Measurements from ENCODE around the gene CR2.
"Not testable (repeated sequence)": the region's sequence is repeated elsewhere in the genome, so short reads cannot be mapped to it uniquely, and the experiment has no call there.

The CR2 gene

DNA sequence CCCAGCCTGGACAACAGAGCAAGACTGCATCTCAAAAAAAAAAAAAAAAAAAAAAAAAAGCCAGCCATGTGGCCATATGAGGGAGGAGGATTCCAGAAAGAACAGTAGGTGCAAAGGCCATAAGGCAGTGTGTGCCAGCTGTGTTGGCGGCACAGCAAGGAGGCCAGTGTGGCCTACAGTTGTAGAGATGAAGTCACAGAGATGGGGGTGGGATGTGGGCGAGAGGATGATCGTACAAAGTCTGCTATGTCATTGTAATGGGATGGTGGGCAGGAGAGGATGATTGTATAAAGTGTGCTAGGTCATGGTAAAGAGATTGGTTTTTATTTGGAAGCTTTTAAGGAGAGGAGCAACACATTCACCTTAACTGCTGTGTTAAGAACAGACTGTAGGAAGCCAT, 32.1 kb downstream of the CR2 start:
- Histone ChIP-seq H3K4me3 (ENCODE audit: low read depth, low read length) (no peak overlapping the region), H3K9me3 (ENCODE audit: control insufficient read depth, insufficient read depth, low read depth, low read length) (no peaks in the 10 kb centered on the region), H3K27ac (ENCODE audit: low read depth, low read length) (no peak overlapping the region), H3K9ac (ENCODE audit: low read length) (no peak overlapping the region), H3K27me3 (ENCODE audit: control insufficient read depth, insufficient read depth, low read length) (peaks cover 4% of the 10 kb centered on the region; the same call in 1 of the 2 replicates), H3K4me1 (ENCODE audit: control insufficient read depth, insufficient read depth, low read length) (no peaks in the 10 kb centered on the region), H3K36me3 (ENCODE audit: control insufficient read depth, insufficient read depth, low read length) (no peaks in the 10 kb centered on the region)

DNA sequence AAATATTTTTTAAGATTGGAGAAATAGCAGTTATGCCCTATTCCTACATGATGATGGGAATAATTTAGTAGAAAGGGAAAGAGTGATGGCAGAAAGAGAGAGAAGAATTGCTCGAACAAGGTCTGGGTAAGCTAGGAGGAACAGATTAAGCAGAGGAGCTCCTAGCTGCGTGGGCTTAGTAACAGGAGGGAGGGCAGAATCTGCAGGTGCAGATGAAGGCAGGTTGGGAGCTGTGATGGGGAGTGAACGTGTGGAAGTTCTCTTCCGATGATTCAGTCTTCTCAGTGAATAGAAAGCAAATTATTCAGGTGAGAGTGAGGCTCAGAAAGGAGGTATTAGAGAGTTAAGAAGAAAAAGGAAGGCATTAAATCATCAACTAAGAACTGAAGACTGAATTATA, 33.5 kb downstream of the CR2 start:
- H3K36me3 ChIP-seq (ENCODE audit: control insufficient read depth, insufficient read depth, low read length): no peaks in the 10 kb centered on the region
- no peaks in the 10 kb centered on the region for H3K4me1 ChIP-seq (ENCODE audit: control insufficient read depth, insufficient read depth, low read length)
- no peaks in the 10 kb centered on the region for H3K9me3 ChIP-seq (ENCODE audit: control insufficient read depth, insufficient read depth, low read depth, low read length)
- H3K9ac ChIP-seq (ENCODE audit: low read length): no peak overlapping the region
- H3K4me3 ChIP-seq (ENCODE audit: low read depth, low read length): no peak overlapping the region
- H3K27ac ChIP-seq (ENCODE audit: low read depth, low read length): no peak overlapping the region
- H3K27me3 ChIP-seq (ENCODE audit: control insufficient read depth, insufficient read depth, low read length): peaks cover 14% of the 10 kb centered on the region; the same call in 1 of the 2 replicates

DNA sequence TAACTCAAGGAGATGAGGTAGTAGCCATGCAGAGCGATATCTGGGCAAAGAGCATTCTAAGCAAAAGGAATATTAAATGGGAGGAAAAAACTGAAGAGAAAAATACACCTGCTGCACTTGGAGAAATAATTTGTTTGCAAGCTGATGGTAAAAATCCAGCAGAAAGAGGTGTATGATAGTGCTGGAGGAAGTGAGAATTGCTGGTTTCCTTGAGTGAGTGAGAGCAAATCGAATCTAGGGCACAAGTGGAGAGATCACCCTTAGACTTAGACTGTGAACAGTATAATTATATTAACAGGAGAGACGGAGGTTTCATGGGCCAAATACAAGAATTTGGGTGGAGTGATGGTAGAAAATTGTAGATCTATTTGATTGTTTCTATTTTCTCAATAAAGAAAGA, 39.1 kb downstream of the CR2 start:
- peaks cover 59% of the 10 kb centered on the region for H3K27me3 ChIP-seq (ENCODE audit: control insufficient read depth, insufficient read depth, low read length)
- no peaks in the 10 kb centered on the region for H3K9me3 ChIP-seq (ENCODE audit: control insufficient read depth, insufficient read depth, low read depth, low read length)
- H3K4me3 ChIP-seq (ENCODE audit: low read depth, low read length): no peak overlapping the region
- H3K4me1 ChIP-seq (ENCODE audit: control insufficient read depth, insufficient read depth, low read length): peaks cover 7% of the 10 kb centered on the region
- no peak overlapping the region for H3K27ac ChIP-seq (ENCODE audit: low read depth, low read length)
- no peaks in the 10 kb centered on the region for H3K36me3 ChIP-seq (ENCODE audit: control insufficient read depth, insufficient read depth, low read length)
- no peak overlapping the region for H3K9ac ChIP-seq (ENCODE audit: low read length)

DNA sequence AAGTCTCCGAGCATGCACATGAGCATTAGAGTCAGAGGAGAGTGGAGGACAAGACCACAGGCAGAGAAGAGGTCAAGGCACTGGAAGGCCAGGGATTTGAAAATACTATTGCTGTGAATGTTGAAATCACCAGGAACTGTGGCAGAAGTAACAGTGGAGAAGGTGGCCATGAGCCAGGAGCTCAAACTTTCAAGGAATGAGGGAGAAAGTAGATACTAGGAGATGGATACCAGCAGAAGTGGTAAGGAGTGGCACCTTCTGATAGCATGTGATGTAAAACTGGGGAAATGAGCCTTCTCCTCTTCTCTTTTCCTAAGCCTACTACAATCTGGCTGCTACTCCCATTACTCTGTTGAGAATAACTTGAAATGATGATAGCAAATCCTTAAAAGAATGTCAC, 40.0 kb downstream of the CR2 start:
- H3K4me1 ChIP-seq (ENCODE audit: control insufficient read depth, insufficient read depth, low read length): peaks cover 7% of the 10 kb centered on the region
- H3K9me3 ChIP-seq (ENCODE audit: control insufficient read depth, insufficient read depth, low read depth, low read length): no peaks in the 10 kb centered on the region
- peaks cover 67% of the 10 kb centered on the region for H3K27me3 ChIP-seq (ENCODE audit: control insufficient read depth, insufficient read depth, low read length)
- H3K9ac ChIP-seq (ENCODE audit: low read length): no peak overlapping the region
- H3K36me3 ChIP-seq (ENCODE audit: control insufficient read depth, insufficient read depth, low read length): no peaks in the 10 kb centered on the region
- no peak overlapping the region for H3K27ac ChIP-seq (ENCODE audit: low read depth, low read length)
- no peak overlapping the region for H3K4me3 ChIP-seq (ENCODE audit: low read depth, low read length)

- H3K27me3 ChIP-seq (ENCODE audit: control insufficient read depth, insufficient read depth, low read length): peaks cover 69% of the 10 kb centered on the region
- H3K36me3 ChIP-seq (ENCODE audit: control insufficient read depth, insufficient read depth, low read length); H3K4me1 ChIP-seq (ENCODE audit: control insufficient read depth, insufficient read depth, low read length); H3K9ac ChIP-seq (ENCODE audit: low read length); H3K27ac ChIP-seq (ENCODE audit: low read depth, low read length); H3K9me3 ChIP-seq (ENCODE audit: control insufficient read depth, insufficient read depth, low read depth, low read length): not testable (repeated sequence)
- peak overlapping the region; percentile 72 for H3K4me3 ChIP-seq (ENCODE audit: low read depth, low read length)
These were observed 41.2 kb downstream of the CR2 start for GRCh38 chr1:207495281-207495680.

- Histone ChIP-seq H3K4me3 (ENCODE audit: low read depth, low read length) (peak within 1 kb of the TSS; percentile 72), H3K9ac (ENCODE audit: low read length) (peak within 1 kb of the TSS; percentile 58), H3K27ac (ENCODE audit: low read depth, low read length) (no peak within 1 kb of the TSS), H3K9me3 (ENCODE audit: control insufficient read depth, insufficient read depth, low read depth, low read length) (no peaks in the 10 kb centered on the region), H3K36me3 (ENCODE audit: control insufficient read depth, insufficient read depth, low read length) (no peaks in the 10 kb centered on the region), H3K27me3 (ENCODE audit: control insufficient read depth, insufficient read depth, low read length) (peaks cover 69% of the 10 kb centered on the region), H3K4me1 (ENCODE audit: control insufficient read depth, insufficient read depth, low read length) (peaks cover 7% of the 10 kb centered on the region)
These were observed 42.0 kb downstream of the CR2 start, which contains the start of gene CR1 for GRCh38 chr1:207495801-207496792. Gene CR1 (plus strand): TSS chr1:207496157. CDS start chr1:207496268, 111 bp downstream.

- Histone ChIP-seq H3K4me1 (ENCODE audit: control insufficient read depth, insufficient read depth, low read length) (peaks cover 7% of the 10 kb centered on the region), H3K9ac (ENCODE audit: low read length) (no peak overlapping the region), H3K36me3 (ENCODE audit: control insufficient read depth, insufficient read depth, low read length) (no peaks in the 10 kb centered on the region), H3K4me3 (ENCODE audit: low read depth, low read length) (no peak overlapping the region), H3K27ac (ENCODE audit: low read depth, low read length) (no peak overlapping the region), H3K27me3 (ENCODE audit: control insufficient read depth, insufficient read depth, low read length) (peaks cover 69% of the 10 kb centered on the region), H3K9me3 (ENCODE audit: control insufficient read depth, insufficient read depth, low read depth, low read length) (no peaks in the 10 kb centered on the region)
These were observed 43.8 kb downstream of the CR2 start for GRCh38 chr1:207497941-207498340.

GRCh38 chr1:207499573-207499972, 45.4 kb downstream of the CR2 start:
- Histone ChIP-seq H3K27me3 (ENCODE audit: control insufficient read depth, insufficient read depth, low read length) (peaks cover 58% of the 10 kb centered on the region), H3K27ac (ENCODE audit: low read depth, low read length) (no peak overlapping the region), H3K4me1 (ENCODE audit: control insufficient read depth, insufficient read depth, low read length) (peaks cover 7% of the 10 kb centered on the region), H3K9me3 (ENCODE audit: control insufficient read depth, insufficient read depth, low read depth, low read length) (no peaks in the 10 kb centered on the region), H3K9ac (ENCODE audit: low read length) (no peak overlapping the region), H3K36me3 (ENCODE audit: control insufficient read depth, insufficient read depth, low read length) (no peaks in the 10 kb centered on the region), H3K4me3 (ENCODE audit: low read depth, low read length) (no peak overlapping the region)

GRCh38 chr1:207500306-207500705, 46.2 kb downstream of the CR2 start:
- Histone ChIP-seq H3K27me3 (ENCODE audit: control insufficient read depth, insufficient read depth, low read length) (peaks cover 53% of the 10 kb centered on the region), H3K36me3 (ENCODE audit: control insufficient read depth, insufficient read depth, low read length) (no peaks in the 10 kb centered on the region), H3K4me1 (ENCODE audit: control insufficient read depth, insufficient read depth, low read length) (peaks cover 7% of the 10 kb centered on the region), H3K9ac (ENCODE audit: low read length) (no peak overlapping the region), H3K27ac (ENCODE audit: low read depth, low read length) (no peak overlapping the region), H3K9me3 (ENCODE audit: control insufficient read depth, insufficient read depth, low read depth, low read length) (no peaks in the 10 kb centered on the region), H3K4me3 (ENCODE audit: low read depth, low read length) (no peak overlapping the region)

DNA sequence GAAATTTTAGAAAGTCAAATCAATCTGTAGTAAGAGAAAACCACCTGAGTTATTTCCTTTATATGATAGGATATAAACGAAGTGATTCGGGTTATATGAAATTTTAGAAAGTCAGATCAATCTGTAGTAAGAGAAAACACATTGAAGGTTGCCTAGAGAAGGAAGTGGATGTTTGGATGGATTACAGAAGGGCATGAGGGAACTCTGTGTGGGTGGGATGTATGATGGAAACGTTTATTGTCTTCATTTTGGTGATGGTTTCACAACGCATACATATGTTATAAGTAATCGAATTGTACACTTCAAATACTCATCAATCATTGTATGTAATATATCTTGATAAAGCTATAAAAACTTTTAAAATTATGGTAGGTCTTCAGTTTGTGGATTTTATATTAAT, 46.9 kb downstream of the CR2 start:
- H3K27me3 ChIP-seq (ENCODE audit: control insufficient read depth, insufficient read depth, low read length): peaks cover 45% of the 10 kb centered on the region
- H3K9ac ChIP-seq (ENCODE audit: low read length): no peak overlapping the region
- H3K27ac ChIP-seq (ENCODE audit: low read depth, low read length): no peak overlapping the region
- no peak overlapping the region for H3K4me3 ChIP-seq (ENCODE audit: low read depth, low read length)
- H3K9me3 ChIP-seq (ENCODE audit: control insufficient read depth, insufficient read depth, low read depth, low read length): no peaks in the 10 kb centered on the region
- H3K36me3 ChIP-seq (ENCODE audit: control insufficient read depth, insufficient read depth, low read length): no peaks in the 10 kb centered on the region
- H3K4me1 ChIP-seq (ENCODE audit: control insufficient read depth, insufficient read depth, low read length): no peaks in the 10 kb centered on the region

GRCh38 chr1:207502726-207503125, 48.6 kb downstream of the CR2 start:
- Histone ChIP-seq H3K27me3 (ENCODE audit: control insufficient read depth, insufficient read depth, low read length) (peaks cover 29% of the 10 kb centered on the region), H3K9ac (ENCODE audit: low read length) (no peak overlapping the region), H3K4me3 (ENCODE audit: low read depth, low read length) (no peak overlapping the region)

More at GRCh38 chr1:207502726-207503125, 48.6 kb downstream of the CR2 start:
- Histone ChIP-seq H3K36me3 (ENCODE audit: control insufficient read depth, insufficient read depth, low read length) (no peaks in the 10 kb centered on the region), H3K9me3 (ENCODE audit: control insufficient read depth, insufficient read depth, low read depth, low read length) (no peaks in the 10 kb centered on the region), H3K4me1 (ENCODE audit: control insufficient read depth, insufficient read depth, low read length) (no peaks in the 10 kb centered on the region), H3K27ac (ENCODE audit: low read depth, low read length) (no peak overlapping the region)
